Measurements from ENCODE around the gene PTTG1. TPM values are rescaled to one million over a fixed set of nuclear protein-coding genes. Genes with fewer than 3 reads are reported as not detected.

The PTTG1 gene
- total and polyA plus RNA-seq, 2 donors: 6.5 to 51.3 TPM

- 60% methylated on average over 6 of the region's 6 CpGs for WGBS
- H3K4me3 ChIP-seq (ENCODE audit: low read depth, low read length): no peak overlapping the region
- H3K27ac ChIP-seq (ENCODE audit: low read depth): no peak overlapping the region
- no peaks in the 10 kb centered on the region for H3K36me3 ChIP-seq (ENCODE audit: insufficient read depth)
- no peak for DNase-seq (ENCODE audit: extremely low spot score)
- H3K4me1 ChIP-seq (ENCODE audit: insufficient read depth): no peaks in the 10 kb centered on the region
Observed at GRCh38 chr5:160452795-160453194, 31.1 kb downstream of the PTTG1 start.

GRCh38 chr5:160453751-160454150 is 32.1 kb downstream of the PTTG1 start:
- H3K4me1 ChIP-seq (ENCODE audit: insufficient read depth): no peaks in the 10 kb centered on the region

GRCh38 chr5:160455600-160455999 is 33.9 kb downstream of the PTTG1 start:
- no peaks in the 10 kb centered on the region for H3K4me1 ChIP-seq (ENCODE audit: insufficient read depth)
- no peak for DNase-seq (ENCODE audit: extremely low spot score)
- H3K27ac ChIP-seq (ENCODE audit: low read depth): no peak overlapping the region
- 83% methylated on average over 4 of the region's 4 CpGs for WGBS
- H3K36me3 ChIP-seq (ENCODE audit: insufficient read depth): no peaks in the 10 kb centered on the region
- H3K4me3 ChIP-seq (ENCODE audit: low read depth, low read length): no peak overlapping the region

More at GRCh38 chr5:160453751-160454150, 32.1 kb downstream of the PTTG1 start:
- Histone ChIP-seq H3K36me3 (ENCODE audit: insufficient read depth) (no peaks in the 10 kb centered on the region), H3K4me3 (ENCODE audit: low read depth, low read length) (no peak overlapping the region), H3K27ac (ENCODE audit: low read depth) (no peak overlapping the region)
- WGBS: 45% methylated on average over 1 of the region's 1 CpG
- no peak for DNase-seq (ENCODE audit: extremely low spot score)

- no peaks in the 10 kb centered on the region for H3K4me1 ChIP-seq (ENCODE audit: insufficient read depth)
- no peaks in the 10 kb centered on the region for H3K36me3 ChIP-seq (ENCODE audit: insufficient read depth)
- 60% methylated on average over 9 of the region's 9 CpGs for WGBS
- no peak overlapping the region for H3K27ac ChIP-seq (ENCODE audit: low read depth)
- H3K4me3 ChIP-seq (ENCODE audit: low read depth, low read length): no peak overlapping the region
- DNase-seq (ENCODE audit: extremely low spot score): no peak
Observed at GRCh38 chr5:160456480-160457177, 35.0 kb downstream of the PTTG1 start.

- Histone ChIP-seq H3K27ac (ENCODE audit: low read depth) (no peak overlapping the region), H3K4me1 (ENCODE audit: insufficient read depth) (no peaks in the 10 kb centered on the region), H3K36me3 (ENCODE audit: insufficient read depth) (no peaks in the 10 kb centered on the region), H3K4me3 (ENCODE audit: low read depth, low read length) (no peak overlapping the region)
- 85% methylated on average over 5 of the region's 5 CpGs for WGBS
- no peak for DNase-seq (ENCODE audit: extremely low spot score)
Observed at GRCh38 chr5:160457252-160457651, 35.6 kb downstream of the PTTG1 start.

- no peak for DNase-seq (ENCODE audit: extremely low spot score)
- Histone ChIP-seq H3K4me3 (ENCODE audit: low read depth, low read length) (no peak overlapping the region), H3K4me1 (ENCODE audit: insufficient read depth) (no peaks in the 10 kb centered on the region), H3K27ac (ENCODE audit: low read depth) (no peak overlapping the region), H3K36me3 (ENCODE audit: insufficient read depth) (no peaks in the 10 kb centered on the region)
- WGBS: 87% methylated on average over 8 of the region's 8 CpGs
Observed at GRCh38 chr5:160458806-160459800, 37.4 kb downstream of the PTTG1 start.

- Histone ChIP-seq H3K4me3 (ENCODE audit: low read depth, low read length) (no peak overlapping the region), H3K27ac (ENCODE audit: low read depth) (no peak overlapping the region), H3K4me1 (ENCODE audit: insufficient read depth) (no peaks in the 10 kb centered on the region), H3K36me3 (ENCODE audit: insufficient read depth) (no peaks in the 10 kb centered on the region)
- WGBS: 73% methylated on average over 4 of the region's 4 CpGs
- no peak for DNase-seq (ENCODE audit: extremely low spot score)
Observed at GRCh38 chr5:160460377-160461049, 38.9 kb downstream of the PTTG1 start.

GRCh38 chr5:160461378-160461777 is 39.7 kb downstream of the PTTG1 start:
- H3K4me3 ChIP-seq (ENCODE audit: low read depth, low read length): no peak overlapping the region
- DNase-seq (ENCODE audit: extremely low spot score): no peak
- no peak overlapping the region for H3K27ac ChIP-seq (ENCODE audit: low read depth)
- no peaks in the 10 kb centered on the region for H3K36me3 ChIP-seq (ENCODE audit: insufficient read depth)
- 81% methylated on average over 6 of the region's 6 CpGs for WGBS
- no peaks in the 10 kb centered on the region for H3K4me1 ChIP-seq (ENCODE audit: insufficient read depth)

GRCh38 chr5:160462167-160462566 is 40.5 kb downstream of the PTTG1 start:
- 77% methylated on average over 2 of the region's 2 CpGs for WGBS
- no peak overlapping the region for H3K4me3 ChIP-seq (ENCODE audit: low read depth, low read length)
- H3K36me3 ChIP-seq (ENCODE audit: insufficient read depth): no peaks in the 10 kb centered on the region
- H3K27ac ChIP-seq (ENCODE audit: low read depth): no peak overlapping the region
- no peak for DNase-seq (ENCODE audit: extremely low spot score)
- no peaks in the 10 kb centered on the region for H3K4me1 ChIP-seq (ENCODE audit: insufficient read depth)

GRCh38 chr5:160463227-160463626 is 41.6 kb downstream of the PTTG1 start:
- no peaks in the 10 kb centered on the region for H3K36me3 ChIP-seq (ENCODE audit: insufficient read depth)
- no peak overlapping the region for H3K4me3 ChIP-seq (ENCODE audit: low read depth, low read length)
- no peak for DNase-seq (ENCODE audit: extremely low spot score)
- H3K4me1 ChIP-seq (ENCODE audit: insufficient read depth): no peaks in the 10 kb centered on the region
- no peak overlapping the region for H3K27ac ChIP-seq (ENCODE audit: low read depth)
- WGBS: 91% methylated on average over 4 of the region's 4 CpGs

GRCh38 chr5:160463740-160464465 is 42.2 kb downstream of the PTTG1 start:
- Histone ChIP-seq H3K27ac (ENCODE audit: low read depth) (no peak overlapping the region), H3K4me3 (ENCODE audit: low read depth, low read length) (no peak overlapping the region), H3K4me1 (ENCODE audit: insufficient read depth) (no peaks in the 10 kb centered on the region), H3K36me3 (ENCODE audit: insufficient read depth) (no peaks in the 10 kb centered on the region)
- WGBS: 65% methylated on average over 7 of the region's 7 CpGs
- no peak for DNase-seq (ENCODE audit: extremely low spot score)

GRCh38 chr5:160464466-160464797 is 42.8 kb downstream of the PTTG1 start:
- 67% methylated on average over 4 of the region's 4 CpGs for WGBS
- Histone ChIP-seq H3K27ac (ENCODE audit: low read depth) (no peak overlapping the region), H3K4me1 (ENCODE audit: insufficient read depth) (no peaks in the 10 kb centered on the region), H3K4me3 (ENCODE audit: low read depth, low read length) (no peak overlapping the region), H3K36me3 (ENCODE audit: insufficient read depth) (no peaks in the 10 kb centered on the region)
- no peak for DNase-seq (ENCODE audit: extremely low spot score)

- DNase-seq (ENCODE audit: extremely low spot score): no peak
- 76% methylated on average over 5 of the region's 5 CpGs for WGBS
Observed at GRCh38 chr5:160466116-160466515, 44.5 kb downstream of the PTTG1 start.

More at GRCh38 chr5:160466116-160466515, 44.5 kb downstream of the PTTG1 start:
- no peak overlapping the region for H3K4me3 ChIP-seq (ENCODE audit: low read depth, low read length)
- no peaks in the 10 kb centered on the region for H3K4me1 ChIP-seq (ENCODE audit: insufficient read depth)
- no peak overlapping the region for H3K27ac ChIP-seq (ENCODE audit: low read depth)
- no peaks in the 10 kb centered on the region for H3K36me3 ChIP-seq (ENCODE audit: insufficient read depth)

Measured in urinary bladder (tissue), 4 donors.